Measurements from ENCODE around the gene ZCCHC9. TPM values are rescaled to one million over a fixed set of nuclear protein-coding genes. Genes with fewer than 3 reads are reported as not detected.
A peak's percentile ranks its signal among the peaks of the same experiment; 100 is the strongest.

The ZCCHC9 gene
- polyA plus RNA-seq (12.4 to 24.1 TPM (median 20.1 TPM) in 3 replicates), polyA minus RNA-seq (0.36 to 9.6 TPM (median 3.1 TPM) in 3 replicates)
- 20.0 TPM for polyA plus RNA-seq (2011; ENCODE audit: low read depth)
- 12.2 and 19.7 TPM in 2 replicates for polyA plus RNA-seq (2011; cell fraction: cytosol; rRNA removed)
- polyA plus RNA-seq (2011; cell fraction: nucleus; rRNA removed), result 10.6 and 17.5 TPM in 2 replicates
- polyA plus RNA-seq (2012; ENCODE audit: low replicate concordance), result 21.2 and 32.9 TPM in 2 replicates
- polyA minus RNA-seq (2011; cell fraction: cytosol; rRNA and poly(A)+ RNA removed), result 9.0 TPM
- polyA minus RNA-seq (2011; cell fraction: nucleus; rRNA and poly(A)+ RNA removed), result 3.7 and 4.2 TPM in 2 replicates

- Histone ChIP-seq H3K4me3 (ENCODE audit: control insufficient read depth in 2 of 3, extremely low read depth in 1 of 3, insufficient read depth in 2 of 3, low read depth in 1 of 3, low read length in 3 of 3) (peak within 1 kb of the TSS; percentile 79 to 94 (median 79)), H3K4me2 (ENCODE audit: control insufficient read depth, extremely low read depth, insufficient read depth, low read depth, low read length) (peak within 1 kb of the TSS; percentile 89), H4K20me1 (ENCODE audit: control insufficient read depth, extremely low read depth, insufficient read depth, low read length) (no peaks in the 10 kb centered on the region), H3K9ac (ENCODE audit: control insufficient read depth, extremely low read depth, insufficient read depth, low read length) (peak within 1 kb of the TSS; percentile 88), H3K27ac (ENCODE audit: control insufficient read depth, insufficient read depth, low read length) (peak within 1 kb of the TSS; percentile 74), H3K4me1 (ENCODE audit: control insufficient read depth, extremely low read depth, insufficient read depth, low read length) (peaks cover 25% of the 10 kb centered on the region), H3K9me1 (ENCODE audit: control insufficient read depth, extremely low read depth, insufficient read depth, low read length) (no peaks in the 10 kb centered on the region), H3K27me3 (ENCODE audit: control insufficient read depth, extremely low read depth, insufficient read depth, low read length) (no peaks in the 10 kb centered on the region), H3K79me2 (ENCODE audit: control insufficient read depth, insufficient read depth, low read length) (peaks cover 39% of the 10 kb centered on the region), H2AFZ (ENCODE audit: control insufficient read depth, low read length) (peak within 1 kb of the TSS; percentile 83), H3K9me3 (ENCODE audit: control insufficient read depth, low read depth, low read length) (no peaks in the 10 kb centered on the region), H3K36me3 (ENCODE audit: control insufficient read depth in 2 of 2, extremely low read depth in 1 of 2, insufficient read depth in 2 of 2, low read length in 2 of 2) (peaks cover 2 to 5% of the 10 kb centered on the region in 2 experiments)
- DNase-seq (ENCODE audit: low read depth, low spot score), result peak; percentile 57
- dilution Hi-C loops (cut with MboI; ENCODE audit: extremely low pct_ligation_motif_present, low sequenced_read_pairs), result no loop called here
- peak; percentile 62 for FAIRE-seq
- no peak for TF ChIP-seq EZH2 (IDR thresholded peaks at IDR 0.05; ENCODE audit: low read length)
- TF ChIP-seq CTCF (optimal IDR thresholded peaks at IDR 0.05 in 1 of 3, IDR thresholded peaks at IDR 0.05 in 1 of 3, conservative IDR thresholded peaks at IDR 0.05 in 1 of 3; ENCODE audit: extremely low read depth in 1 of 3, insufficient read depth in 2 of 3, low read length in 3 of 3), result peak in 2 of 3 experiments; percentile 40 to 43
Measured at GRCh38 chr5:81301271-81302015, at the start of gene ZCCHC9. Gene ZCCHC9, plus strand, starts transcription at chr5:81301587. Its CDS starts 3,171 bp downstream, at chr5:81304758.

DNA sequence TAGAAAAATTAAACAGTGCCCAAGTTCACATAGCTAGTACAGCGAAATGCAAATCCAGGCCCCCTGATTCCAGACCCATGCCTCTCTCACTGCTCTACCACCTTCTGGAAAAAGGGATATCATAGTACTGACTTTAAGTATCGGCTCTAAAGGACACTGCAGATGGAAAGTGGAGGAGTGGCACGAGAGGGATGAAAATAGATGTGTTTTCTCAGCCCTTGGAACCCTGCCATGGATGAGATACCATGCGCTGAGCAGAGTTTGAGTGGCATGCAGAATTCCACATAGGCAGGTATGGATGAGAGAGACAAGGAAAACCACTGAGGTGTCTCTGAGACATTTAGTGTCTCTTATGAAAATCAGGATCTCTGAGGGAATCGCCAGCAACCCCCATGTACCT, 49.5 kb upstream of the ZCCHC9 start:
- no peaks in the 10 kb centered on the region for H3K9me3 ChIP-seq (ENCODE audit: control insufficient read depth, low read depth, low read length)

More for the DNA sequence above, 49.5 kb upstream of the ZCCHC9 start:
- FAIRE-seq, result no peak
- Histone ChIP-seq H3K4me3 (ENCODE audit: control insufficient read depth in 2 of 3, extremely low read depth in 1 of 3, insufficient read depth in 2 of 3, low read depth in 1 of 3, low read length in 3 of 3) (no peak overlapping the region), H3K9ac (ENCODE audit: control insufficient read depth, extremely low read depth, insufficient read depth, low read length) (no peak overlapping the region), H2AFZ (ENCODE audit: control insufficient read depth, low read length) (no peak overlapping the region), H3K36me3 (ENCODE audit: control insufficient read depth in 2 of 2, extremely low read depth in 1 of 2, insufficient read depth in 2 of 2, low read length in 2 of 2) (no peaks in the 10 kb centered on the region), H3K4me2 (ENCODE audit: control insufficient read depth, extremely low read depth, insufficient read depth, low read depth, low read length) (no peak overlapping the region), H3K4me1 (ENCODE audit: control insufficient read depth, extremely low read depth, insufficient read depth, low read length) (peaks cover 12% of the 10 kb centered on the region), H3K27ac (ENCODE audit: control insufficient read depth, insufficient read depth, low read length) (no peak overlapping the region), H3K79me2 (ENCODE audit: control insufficient read depth, insufficient read depth, low read length) (no peaks in the 10 kb centered on the region), H3K9me1 (ENCODE audit: control insufficient read depth, extremely low read depth, insufficient read depth, low read length) (no peaks in the 10 kb centered on the region), H4K20me1 (ENCODE audit: control insufficient read depth, extremely low read depth, insufficient read depth, low read length) (peaks cover 4% of the 10 kb centered on the region), H3K27me3 (ENCODE audit: control insufficient read depth, extremely low read depth, insufficient read depth, low read length) (no peaks in the 10 kb centered on the region)
- TF ChIP-seq EZH2 (IDR thresholded peaks at IDR 0.05; ENCODE audit: low read length), result no peak
- no peak for TF ChIP-seq CTCF (optimal IDR thresholded peaks at IDR 0.05 in 1 of 3, IDR thresholded peaks at IDR 0.05 in 1 of 3, conservative IDR thresholded peaks at IDR 0.05 in 1 of 3; ENCODE audit: extremely low read depth in 1 of 3, insufficient read depth in 2 of 3, low read length in 3 of 3)
- dilution Hi-C loops (cut with MboI; ENCODE audit: extremely low pct_ligation_motif_present, low sequenced_read_pairs), result no loop called here
- no peak for DNase-seq (ENCODE audit: low read depth, low spot score)
